Left hindlimb (tissue), 1 donor: Measurements from ENCODE around the gene PLCD1.
A peak's percentile ranks its signal among the peaks of the same experiment; 100 is the strongest.
"Not testable (repeated sequence)": the region's sequence is repeated elsewhere in the genome, so short reads cannot be mapped to it uniquely, and the experiment has no call there.

Experiments
- DNase-seq: peaks from one replicate; pipeline ENCODE4 v3.0.0-alpha.2; 2018

Gene PLCD1

GRCh38 chr3:37997791-37998370 lies 31.6 kb downstream of the PLCD1 start:
- peak; percentile 39 for DNase-seq

- peak; percentile 34 for DNase-seq
Observed at GRCh38 chr3:37997342-37997741, 32.1 kb downstream of the PLCD1 start.

- peak; percentile 76 for DNase-seq
Observed at GRCh38 chr3:37996785-37997301, 32.6 kb downstream of the PLCD1 start.

GRCh38 chr3:37995652-37996641 lies 33.5 kb downstream of the PLCD1 start:
- DNase-seq: peak; percentile 13

GRCh38 chr3:37994639-37994972 lies 34.8 kb downstream of the PLCD1 start:
- no peak for DNase-seq

- DNase-seq: peak; percentile 88
Observed at GRCh38 chr3:37993820-37994638, 35.4 kb downstream of the PLCD1 start.

DNA sequence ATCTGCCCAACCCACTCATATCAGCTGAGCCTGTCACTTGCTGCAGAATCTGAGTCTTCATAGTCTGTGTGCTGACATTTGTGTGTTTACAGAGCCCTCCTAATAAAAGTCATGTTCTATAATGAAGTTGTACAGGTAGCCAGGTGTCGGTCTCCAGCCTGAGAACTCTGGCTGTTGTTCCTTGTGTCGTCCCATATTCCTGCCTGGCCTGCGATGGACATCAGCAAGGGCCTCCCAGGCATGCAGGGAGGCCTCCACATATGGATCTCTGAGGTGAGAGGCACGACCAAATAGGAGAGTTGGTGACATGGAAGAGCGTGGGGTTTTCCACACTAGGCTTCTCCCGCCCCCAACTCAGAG lies 36.0 kb downstream of the PLCD1 start:
- no peak for DNase-seq

DNA sequence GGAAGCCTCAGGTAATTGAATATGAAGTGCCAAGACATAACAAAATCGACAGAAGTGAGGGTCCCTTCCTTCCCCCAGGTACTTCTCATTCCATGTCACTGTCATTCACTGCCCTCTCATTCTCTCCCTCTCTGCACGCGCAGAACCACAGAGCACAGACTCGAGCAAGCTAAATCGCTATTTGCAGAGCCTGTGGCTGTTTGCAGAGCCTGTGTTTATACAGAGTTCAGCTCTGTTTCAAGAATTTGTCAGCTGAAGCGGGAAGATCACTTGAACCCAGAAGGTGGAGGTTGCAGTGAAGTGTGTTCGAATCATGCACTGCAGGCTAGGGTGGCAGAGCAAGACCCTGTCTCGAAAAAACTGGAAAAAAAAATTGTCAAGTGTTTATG lies 36.4 kb downstream of the PLCD1 start:
- DNase-seq: peak; percentile 21

- DNase-seq: peak; percentile 21
Observed at GRCh38 chr3:37992271-37993066, 37.0 kb downstream of the PLCD1 start.

DNA sequence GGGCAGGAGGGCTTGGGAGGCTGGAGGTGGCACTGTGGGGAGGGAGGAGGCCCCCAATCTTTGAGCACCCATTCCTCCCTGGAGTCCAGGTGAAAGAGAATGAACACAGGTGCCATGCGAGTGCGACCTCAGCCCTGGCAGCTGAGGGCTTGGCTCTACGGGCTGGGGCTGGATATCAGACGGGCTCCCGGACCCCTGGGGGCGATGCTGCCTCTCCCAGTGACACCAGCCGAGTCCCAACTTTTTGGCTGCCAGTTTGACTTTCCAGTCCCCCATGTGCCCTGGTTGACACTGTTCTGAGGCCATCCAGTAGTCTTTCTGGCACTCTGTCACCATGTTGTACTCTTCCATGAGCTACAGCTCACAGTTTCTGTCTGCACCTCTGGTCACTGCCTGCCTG lies 37.6 kb downstream of the PLCD1 start:
- DNase-seq: peak; percentile 23

DNA sequence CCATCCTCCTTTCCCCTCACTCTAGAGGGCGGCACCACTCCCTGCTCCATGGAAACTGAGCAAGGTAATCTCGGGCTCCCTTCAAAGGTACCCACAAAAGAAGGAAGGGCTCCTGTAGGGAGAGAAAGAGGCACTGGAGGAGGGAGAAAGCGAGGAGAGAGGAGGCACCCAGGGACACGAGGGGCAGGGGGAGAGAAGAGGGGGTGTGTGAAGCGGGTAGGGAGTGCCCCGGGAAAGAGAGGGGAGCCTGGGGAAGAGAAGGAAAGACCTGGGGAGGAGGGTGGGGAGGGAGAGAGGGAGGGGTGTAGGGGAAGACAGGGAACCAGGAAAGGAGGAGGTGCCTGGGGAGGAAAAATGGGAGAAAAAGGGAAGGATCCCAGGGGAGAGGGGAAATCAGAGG lies 38.3 kb downstream of the PLCD1 start:
- no peak for DNase-seq

- DNase-seq: peak; percentile 43
Observed at GRCh38 chr3:37990527-37990926, 38.9 kb downstream of the PLCD1 start, which contains the start of gene VILL. Gene VILL (plus strand): TSS chr3:37990786. CDS start chr3:37993673, 2,887 bp downstream.

DNA sequence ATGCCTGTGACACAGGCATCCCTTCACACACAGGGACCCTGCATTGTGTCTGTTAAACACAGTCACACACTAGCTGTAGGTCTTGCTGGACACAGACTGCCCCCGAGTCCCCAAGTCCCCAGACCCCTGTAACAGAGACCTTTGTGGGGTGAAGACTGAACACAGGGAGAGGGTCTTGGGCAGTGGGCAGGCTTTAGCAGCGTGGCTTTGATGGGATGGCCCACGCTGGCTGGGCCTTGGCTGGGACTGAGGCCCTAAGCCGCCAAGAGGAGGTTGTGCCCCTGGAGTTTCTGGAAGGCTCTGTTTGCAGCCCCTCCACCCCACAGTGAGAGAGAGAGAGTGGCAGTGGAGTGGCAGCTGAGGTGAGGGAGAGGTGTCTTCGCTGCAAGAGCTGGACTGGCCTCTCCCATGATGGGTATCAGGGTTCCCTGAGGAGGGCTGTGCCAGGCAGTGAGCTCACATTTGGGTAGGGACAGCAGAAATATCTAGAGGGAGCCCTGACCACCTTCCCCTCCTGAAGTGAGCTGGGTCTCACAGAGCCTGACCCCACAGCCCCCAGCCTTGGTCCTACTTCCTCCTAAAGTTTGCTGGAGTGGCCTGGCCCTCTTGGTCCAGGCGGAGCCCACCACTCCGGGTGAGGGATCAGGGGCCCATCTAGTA lies 39.5 kb downstream of the PLCD1 start:
- DNase-seq: peak; percentile 36

DNA sequence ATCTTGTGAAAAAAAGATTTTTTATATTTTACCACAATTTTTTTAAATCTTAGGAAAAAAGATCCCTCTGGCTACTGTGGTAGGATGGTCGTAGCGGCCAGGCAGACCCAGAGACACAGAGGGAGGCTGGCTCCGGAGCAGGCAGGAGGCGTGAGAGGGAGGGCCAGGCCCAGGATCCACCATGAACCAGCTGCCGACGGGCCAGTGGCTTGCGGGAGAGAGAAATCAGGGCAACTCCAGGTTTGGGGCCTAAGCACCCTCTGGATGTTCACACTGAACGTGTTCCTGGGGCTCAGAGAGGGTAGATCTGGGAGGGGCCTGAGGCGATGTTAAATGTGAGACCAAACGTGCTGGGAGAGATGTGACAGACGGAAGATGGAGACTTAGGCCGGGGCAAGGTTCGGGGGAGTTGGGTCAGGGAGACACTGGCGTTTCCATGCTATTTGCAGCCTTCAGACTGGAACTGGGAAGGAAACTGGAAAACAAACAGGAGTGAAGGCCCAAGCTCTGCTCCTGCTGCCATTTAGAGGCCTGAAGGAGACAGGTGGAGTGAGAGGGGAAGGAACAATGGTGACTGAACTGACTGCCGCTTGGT lies 40.4 kb downstream of the PLCD1 start:
- no peak for DNase-seq

DNA sequence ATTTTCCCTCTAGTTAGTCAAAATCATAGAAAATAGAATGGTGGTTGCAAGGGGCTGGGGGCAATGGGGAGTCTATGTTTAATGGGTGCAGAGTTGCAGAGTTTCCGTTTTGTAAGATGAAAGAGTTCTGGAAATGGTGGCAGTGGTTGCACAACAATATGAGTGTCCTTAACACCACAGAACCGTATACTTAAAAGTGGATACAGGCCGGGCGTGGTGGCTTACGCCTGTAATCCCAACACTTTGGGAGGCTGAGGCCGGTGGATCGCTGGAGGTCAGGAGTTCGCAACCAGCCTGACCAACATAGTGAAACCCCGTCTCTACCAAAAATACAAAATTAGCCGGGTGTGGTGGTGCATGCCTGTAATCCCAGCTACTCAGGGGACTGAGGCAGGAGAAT lies 41.1 kb downstream of the PLCD1 start:
- not testable (repeated sequence) for DNase-seq

DNA sequence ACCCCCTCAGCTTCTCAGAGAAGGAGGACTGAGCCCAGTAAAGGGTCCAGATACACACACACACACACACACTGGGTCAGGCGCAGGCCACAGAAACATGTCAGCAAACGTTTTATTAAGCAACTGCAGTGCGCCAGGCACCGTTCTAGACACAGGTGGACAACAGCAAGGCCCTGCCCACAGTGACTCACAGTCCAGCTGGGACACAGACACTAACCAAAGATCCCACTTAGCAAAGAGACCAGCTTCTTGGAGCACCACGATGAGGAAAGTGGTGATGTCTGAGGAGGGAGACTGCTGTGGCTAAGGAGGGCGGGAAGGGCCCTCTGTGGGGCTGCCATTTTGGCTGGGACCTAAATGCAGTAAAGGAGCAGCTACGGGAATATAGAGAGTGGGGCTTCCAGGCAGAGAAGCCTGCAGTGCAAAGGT lies 41.7 kb downstream of the PLCD1 start:
- DNase-seq: peak; percentile 27

DNA sequence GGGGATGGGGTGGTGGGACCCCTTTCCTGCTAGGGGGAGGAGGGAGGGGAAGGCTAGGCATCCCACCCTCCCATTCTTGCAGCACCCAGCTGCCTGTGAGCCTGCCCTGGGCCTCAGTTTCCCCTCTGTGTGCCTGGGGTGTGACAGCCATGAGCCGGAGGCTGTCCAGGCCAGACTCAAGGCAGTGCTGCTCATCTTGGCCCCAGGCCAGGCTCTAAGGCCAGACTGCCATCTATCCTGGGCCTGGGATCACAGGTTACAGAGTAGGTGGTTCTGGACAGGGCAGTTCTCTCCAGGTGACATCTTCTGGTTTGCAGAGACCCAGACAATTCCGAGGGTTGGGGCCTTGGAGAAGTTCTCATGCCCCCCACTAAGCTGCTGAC lies 42.1 kb downstream of the PLCD1 start:
- peak; percentile 31 for DNase-seq

GRCh38 chr3:37986479-37987314 lies 42.7 kb downstream of the PLCD1 start:
- peak; percentile 26 for DNase-seq

- peak; percentile 31 for DNase-seq
Observed at GRCh38 chr3:37985637-37986320, 43.7 kb downstream of the PLCD1 start.

DNA sequence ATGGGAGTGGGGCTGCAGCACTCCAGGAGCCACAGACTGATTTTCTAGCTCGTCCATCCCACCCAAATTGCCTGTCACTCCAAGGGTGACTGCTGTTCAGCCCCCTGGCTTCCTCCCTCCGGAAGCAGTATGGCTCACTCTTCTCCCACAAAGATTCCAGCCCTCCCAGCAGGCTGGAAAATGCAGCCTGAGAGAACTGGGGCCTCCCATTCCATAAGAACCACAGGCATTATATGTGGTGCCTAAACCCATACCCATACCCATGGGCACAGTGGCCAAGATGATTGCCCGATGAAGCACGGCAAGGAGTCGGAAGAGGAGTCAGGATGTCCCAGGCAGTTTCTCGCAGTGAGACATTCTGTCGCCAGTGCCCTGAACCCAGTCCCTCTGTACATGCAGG lies 44.8 kb downstream of the PLCD1 start:
- DNase-seq: no peak
